Spleen (tissue), 11 donors: Measurements from ENCODE around the gene ARHGEF39. TPM values are rescaled to one million over a fixed set of nuclear protein-coding genes. Genes with fewer than 3 reads are reported as not detected.

Experiments used
- DNase-seq: peaks from one replicate; pipeline ENCODE4 v3.0.0-alpha.2; 2020
- H3K27ac ChIP-seq, 8 donors: fragments of 200-600 bp; sonication (generic) in 7 of 8; 1 replicate in 4 of 8; 2 replicates in 4 of 8; pipeline versions ENCODE4 v1.5.0 to v1.8.0; 2016 to 2021; ENCODE audit warnings: inconsistent platforms in 4 of 8, mild to moderate bottlenecking in 4 of 8, moderate library complexity in 1 of 8
- H3K27me3 ChIP-seq, 7 donors: fragments of 200-600 bp; sonication (generic) in 6 of 7; replicated peaks in 1 of 7; 1 replicate in 4 of 7; 2 replicates in 3 of 7; pipeline versions ENCODE4 v1.5.0 to v1.8.0; 2016 to 2021; ENCODE audit warnings: inconsistent platforms in 3 of 7, mild to moderate bottlenecking in 1 of 7
- H3K36me3 ChIP-seq, 6 donors: fragments of 200-600 bp; sonication (generic) in 5 of 6; 1 replicate in 4 of 6; 2 replicates in 2 of 6; pipeline versions ENCODE4 v1.5.0 to v1.8.0; 2016 to 2021; ENCODE audit warnings: inconsistent platforms in 2 of 6
- H3K4me1 ChIP-seq, 6 donors: fragments of 200-600 bp; sonication (generic) in 5 of 6; 1 replicate in 3 of 6; 2 replicates in 3 of 6; pipeline versions ENCODE4 v1.5.0 to v1.8.0; 2016 to 2021; ENCODE audit warnings: inconsistent platforms in 3 of 6
- H3K4me3 ChIP-seq, 8 donors: fragments of 200-600 bp; sonication (generic) in 7 of 8; 1 replicate in 4 of 8; 2 replicates in 4 of 8; pipeline versions ENCODE4 v1.5.0 to v1.8.0; 2016 to 2021; ENCODE audit warnings: inconsistent platforms in 4 of 8, mild to moderate bottlenecking in 4 of 8, moderate library complexity in 2 of 8
- H3K9me3 ChIP-seq, 8 donors: fragments of 200-600 bp; sonication (generic) in 7 of 8; 1 replicate in 4 of 8; 2 replicates in 4 of 8; pipeline versions ENCODE4 v1.5.0 to v1.8.0; 2016 to 2021; ENCODE audit warnings: inconsistent platforms in 4 of 8
- POLR2A ChIP-seq, 3 donors: fragments of 450-650 bp; IDR thresholded peaks; one replicate each; pipeline ENCODE4 v1.5.1; 2017; ENCODE audit warnings: antibody characterized with exemption in 3 of 3, mild to moderate bottlenecking in 1 of 3
- POLR2AphosphoS5 ChIP-seq, 3 donors: sonication (generic); formaldehyde crosslinking; IDR thresholded peaks; one replicate each; pipeline ENCODE4 v1.5.1; 2017; ENCODE audit warnings: antibody characterized with exemption in 3 of 3
- WGBS, 5 donors: extraction: QIAGEN DNeasy Blood & Tissue Kit in 3 of 5; methylation state at CpG; one replicate each; pipeline versions ENCODE4 v1.1.5 to v1.1.7; 2013 to 2018; 5-methylcytosine and 5-hydroxymethylcytosine counted together
- intact Hi-C: fragments of 100-400 bp; cut with DNase I; formaldehyde crosslinking; loops from one replicate; pipeline ENCODE4 v1.15.0; 2023; ENCODE audit warnings: low total_unique reads
- polyA plus RNA-seq, 3 donors: library from polyadenylated mRNA; stranded (reverse); fragments of 200-250 nt; gene quantifications; one replicate each; pipeline ENCODE4 v1.2.1, GENCODE V29; 2013
- total RNA-seq, 7 donors: library from RNA; depleted of rRNA in 3 of 7; stranded (reverse); fragments of >200 nt in 3 of 7; fragmentation: NEBNext Ultra II Directional in 4 of 7; extraction: Animal tissue kit (Norgen Biotek cat#: 25700) in 4 of 7; gene quantifications; one replicate each; pipeline versions ENCODE4 v1.1.0 to v1.2.1, GENCODE V29; 2016 to 2021
- TF ChIP-seq, protein P1 (sequence below), 11 experiments: fragments of 200-600 bp in 7 of 11; fragments of 450-650 bp in 4 of 11; sonication (generic) in 4 of 11; IDR thresholded peaks in 8 of 11; conservative IDR thresholded peaks in 3 of 11; 1 replicate in 7 of 11; 2 replicates in 4 of 11; pipeline versions ENCODE4 v1.4.0 to v1.8.0; 2016 to 2021; ENCODE audit warnings: antibody characterized with exemption in 11 of 11, inconsistent platforms in 4 of 11, mild to moderate bottlenecking in 1 of 11
- donor health status: healthy with polysubstance abuse.
- donor health status: DM: no; HTN: no; CAD: no; lungs with moderate emphysema.
- donor health status: DM: no; HTN: no; CAD: no.
- donor health status: Bipolar disorder and iron deficiency.
- donor health status: healthy.
- donor health status: DM: no; HTN: no; CAD: no.
- donor health status: DM: yes; HTN: yes; CAD: no.

The ARHGEF39 gene
- total and polyA plus RNA-seq, 10 donors: 0.89 to 2.9 (median 1.3) TPM

DNA sequence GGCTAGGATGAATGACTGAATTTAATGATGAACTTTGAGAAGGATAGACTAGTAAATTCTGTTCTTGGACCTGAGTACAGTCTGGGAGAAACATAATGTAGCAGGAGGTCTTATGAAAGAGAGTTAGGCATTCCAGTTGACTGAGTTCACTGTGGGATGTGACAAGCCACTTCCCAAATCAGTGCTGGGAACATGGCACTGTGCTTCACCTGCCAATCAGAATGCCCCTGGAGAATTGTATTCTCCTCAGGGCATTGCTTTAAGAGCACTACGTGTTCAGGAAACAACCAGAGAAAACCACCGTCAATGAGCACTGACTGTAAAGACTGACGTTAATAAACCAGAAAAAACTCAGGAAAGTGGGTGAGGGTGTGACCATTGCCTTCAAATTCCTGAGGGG is 5.7 kb downstream of the ARHGEF39 start:
- peaks cover 0 to 32% (median 13%) of the 10 kb centered on the region in 6 donors for H3K36me3 ChIP-seq
- H3K27ac ChIP-seq: peak overlapping the region in 7 of 8 donors; percentile 91 to 98 (median 97)
- TF ChIP-seq, protein P1, sequence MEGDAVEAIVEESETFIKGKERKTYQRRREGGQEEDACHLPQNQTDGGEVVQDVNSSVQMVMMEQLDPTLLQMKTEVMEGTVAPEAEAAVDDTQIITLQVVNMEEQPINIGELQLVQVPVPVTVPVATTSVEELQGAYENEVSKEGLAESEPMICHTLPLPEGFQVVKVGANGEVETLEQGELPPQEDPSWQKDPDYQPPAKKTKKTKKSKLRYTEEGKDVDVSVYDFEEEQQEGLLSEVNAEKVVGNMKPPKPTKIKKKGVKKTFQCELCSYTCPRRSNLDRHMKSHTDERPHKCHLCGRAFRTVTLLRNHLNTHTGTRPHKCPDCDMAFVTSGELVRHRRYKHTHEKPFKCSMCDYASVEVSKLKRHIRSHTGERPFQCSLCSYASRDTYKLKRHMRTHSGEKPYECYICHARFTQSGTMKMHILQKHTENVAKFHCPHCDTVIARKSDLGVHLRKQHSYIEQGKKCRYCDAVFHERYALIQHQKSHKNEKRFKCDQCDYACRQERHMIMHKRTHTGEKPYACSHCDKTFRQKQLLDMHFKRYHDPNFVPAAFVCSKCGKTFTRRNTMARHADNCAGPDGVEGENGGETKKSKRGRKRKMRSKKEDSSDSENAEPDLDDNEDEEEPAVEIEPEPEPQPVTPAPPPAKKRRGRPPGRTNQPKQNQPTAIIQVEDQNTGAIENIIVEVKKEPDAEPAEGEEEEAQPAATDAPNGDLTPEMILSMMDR (IDR thresholded peaks at IDR 0.05 in 8 of 11, conservative IDR thresholded peaks at IDR 0.05 in 3 of 11): no peak
- peak in 1 of 3 donors; percentile 24 for TF ChIP-seq POLR2AphosphoS5 (IDR thresholded peaks at IDR 0.05)
- no peak for TF ChIP-seq POLR2A (IDR thresholded peaks at IDR 0.05)
- no peaks in the 10 kb centered on the region for H3K27me3 ChIP-seq
- H3K4me1 ChIP-seq: peaks cover 38 to 93% (median 63%) of the 10 kb centered on the region in 6 donors
- DNase-seq: no peak
- 22 to 51% (median 39%) methylated on average over 3 of the region's 3 CpGs for WGBS, 5 donors
- peak overlapping the region in 7 of 8 donors; percentile 78 to 93 (median 89) for H3K4me3 ChIP-seq
- intact Hi-C loops: loop anchor here (5.0 kb wide), 1 partner anchor 73 kb away; the partner anchor contains the start of genes CREB3 and TLN1
- no peaks in the 10 kb centered on the region for H3K9me3 ChIP-seq

GRCh38 chr9:35658968-35659220 is 6.1 kb downstream of the ARHGEF39 start:
- TF ChIP-seq, protein P1 (IDR thresholded peaks at IDR 0.05 in 8 of 11, conservative IDR thresholded peaks at IDR 0.05 in 3 of 11): no peak
- TF ChIP-seq POLR2AphosphoS5 (IDR thresholded peaks at IDR 0.05) (no peak), POLR2A (IDR thresholded peaks at IDR 0.05) (no peak)
- DNase-seq: no peak
- 0 to 2% (median 0%) methylated on average over 2 of the region's 2 CpGs for WGBS, 5 donors
- Histone ChIP-seq H3K27me3 (no peaks in the 10 kb centered on the region), H3K36me3 (peaks cover 0 to 32% (median 13%) of the 10 kb centered on the region in 6 donors), H3K4me3 (peak overlapping the region; percentile 78 to 93 (median 87)), H3K4me1 (peaks cover 38 to 89% (median 60%) of the 10 kb centered on the region in 6 donors), H3K9me3 (no peaks in the 10 kb centered on the region), H3K27ac (peak overlapping the region; percentile 91 to 98 (median 97))
- intact Hi-C loops: loop anchor here (5.0 kb wide), 1 partner anchor 73 kb away; the partner anchor contains the start of genes CREB3 and TLN1

- H3K27me3 ChIP-seq: no peaks in the 10 kb centered on the region
- peak; percentile 84 to 88 (median 85) for TF ChIP-seq POLR2AphosphoS5 (IDR thresholded peaks at IDR 0.05)
- TF ChIP-seq POLR2A (IDR thresholded peaks at IDR 0.05): peak; percentile 34 to 86 (median 78)
- TF ChIP-seq, protein P1 (IDR thresholded peaks at IDR 0.05 in 8 of 11, conservative IDR thresholded peaks at IDR 0.05 in 3 of 11): peak; percentile 55 to 85 (median 75)
- DNase-seq: peak; percentile 97
- H3K4me1 ChIP-seq: peaks cover 38 to 84% (median 58%) of the 10 kb centered on the region in 6 donors
- intact Hi-C loops: loop anchor here (5.0 kb wide), 1 partner anchor 74 kb away; the partner anchor contains the start of genes CREB3 and TLN1
- H3K9me3 ChIP-seq: no peaks in the 10 kb centered on the region
- peak within 1 kb of the TSS; percentile 78 to 93 (median 87) for H3K4me3 ChIP-seq
- peaks cover 0 to 32% (median 13%) of the 10 kb centered on the region in 6 donors for H3K36me3 ChIP-seq
- H3K27ac ChIP-seq: peak within 1 kb of the TSS; percentile 91 to 98 (median 97)
- 0 to 1% (median 1%) methylated on average over 10 to 67 of the region's 67 CpGs for WGBS, 5 donors
These were observed 6.6 kb downstream of the ARHGEF39 start, which contains the start of gene CCDC107 for GRCh38 chr9:35658137-35658967. TSS of gene CCDC107 (plus strand) at chr9:35658292. CDS start at chr9:35658380, 88 bp downstream.
